ENCODE results near the gene RPL5.

Gene RPL5

GRCh38 chr1:92784639-92785500 is 47.0 kb upstream of the RPL5 start, which contains the start of gene EVI5:
Gene EVI5 (minus strand): TSS chr1:92785108. CDS start chr1:92736546, 48,562 bp downstream.
- Histone ChIP-seq H3K9ac (ENCODE audit: low read length) (peak within 1 kb of the TSS; percentile 77), H3K9me3 (replicated peaks; ENCODE audit: insufficient read depth, low read length) (no peaks in the 10 kb centered on the region), H3F3A (ENCODE audit: insufficient read depth, low read length) (no peaks in the 10 kb centered on the region; the same call in 1 of the 2 replicates), H3K4me2 (ENCODE audit: low read depth, low read length) (peak within 1 kb of the TSS; percentile 70), H3K4me3 (ENCODE audit: low read length) (peak within 1 kb of the TSS; percentile 80), H4K20me1 (ENCODE audit: insufficient read depth, low read length) (no peaks in the 10 kb centered on the region), H3K27ac (ENCODE audit: low read length) (peak within 1 kb of the TSS; percentile 75; the same call in 1 of the 2 replicates), H3K79me2 (ENCODE audit: low read length) (peaks cover 17% of the 10 kb centered on the region), H3K9me2 (replicated peaks; ENCODE audit: insufficient read depth, low read length) (no peaks in the 10 kb centered on the region), H3K27me3 (replicated peaks; ENCODE audit: insufficient read depth, low read length) (no peaks in the 10 kb centered on the region), H3K4me1 (ENCODE audit: low read length) (no peaks in the 10 kb centered on the region), H2AFZ (ENCODE audit: low read length) (peak within 1 kb of the TSS; percentile 84), H3K36me3 (replicated peaks; ENCODE audit: insufficient read depth, low read length) (no peaks in the 10 kb centered on the region)
- TF ChIP-seq CTCF (IDR thresholded peaks at IDR 0.05; ENCODE audit: low read length) (no peak), EZH2phosphoT487 (IDR thresholded peaks at IDR 0.05; ENCODE audit: low read length) (no peak), EZH2 (optimal IDR thresholded peaks at IDR 0.05; ENCODE audit: low read depth, low read length) (no peak)
- peak; percentile 88 for DNase-seq

- Histone ChIP-seq H3K9me2 (replicated peaks; ENCODE audit: insufficient read depth, low read length) (no peaks in the 10 kb centered on the region), H3K9me3 (replicated peaks; ENCODE audit: insufficient read depth, low read length) (no peaks in the 10 kb centered on the region), H3K9ac (ENCODE audit: low read length) (no peak overlapping the region), H3K4me2 (ENCODE audit: low read depth, low read length) (no peak overlapping the region; the same call in 1 of the 2 replicates), H3K4me3 (ENCODE audit: low read length) (no peak overlapping the region), H3K36me3 (replicated peaks; ENCODE audit: insufficient read depth, low read length) (no peaks in the 10 kb centered on the region), H3K27ac (ENCODE audit: low read length) (no peak overlapping the region), H3K4me1 (ENCODE audit: low read length) (no peaks in the 10 kb centered on the region), H3F3A (ENCODE audit: insufficient read depth, low read length) (no peaks in the 10 kb centered on the region; the same call in 1 of the 2 replicates), H3K79me2 (ENCODE audit: low read length) (peaks cover 13% of the 10 kb centered on the region), H4K20me1 (ENCODE audit: insufficient read depth, low read length) (no peaks in the 10 kb centered on the region), H3K27me3 (replicated peaks; ENCODE audit: insufficient read depth, low read length) (no peaks in the 10 kb centered on the region), H2AFZ (ENCODE audit: low read length) (no peak overlapping the region)
- no peak for TF ChIP-seq EZH2phosphoT487 (IDR thresholded peaks at IDR 0.05; ENCODE audit: low read length)
- no peak for TF ChIP-seq CTCF (IDR thresholded peaks at IDR 0.05; ENCODE audit: low read length)
- TF ChIP-seq EZH2 (optimal IDR thresholded peaks at IDR 0.05; ENCODE audit: low read depth, low read length): no peak
- no peak for DNase-seq
Observed at GRCh38 chr1:92786111-92786901, 45.5 kb upstream of the RPL5 start.

GRCh38 chr1:92790081-92790480 is 41.8 kb upstream of the RPL5 start:
- DNase-seq: no peak
- H3K4me1 ChIP-seq (ENCODE audit: low read length): no peaks in the 10 kb centered on the region
- H3K9ac ChIP-seq (ENCODE audit: low read length): no peak overlapping the region
- no peak overlapping the region for H3K27ac ChIP-seq (ENCODE audit: low read length)
- H2AFZ ChIP-seq (ENCODE audit: low read length): no peak overlapping the region
- H3K79me2 ChIP-seq (ENCODE audit: low read length): no peaks in the 10 kb centered on the region
- no peak for TF ChIP-seq CTCF (IDR thresholded peaks at IDR 0.05; ENCODE audit: low read length)
- TF ChIP-seq EZH2phosphoT487 (IDR thresholded peaks at IDR 0.05; ENCODE audit: low read length): no peak
- H3K4me2 ChIP-seq (ENCODE audit: low read depth, low read length): no peak overlapping the region
- no peaks in the 10 kb centered on the region for H3K27me3 ChIP-seq (replicated peaks; ENCODE audit: insufficient read depth, low read length)
- H3K4me3 ChIP-seq (ENCODE audit: low read length): no peak overlapping the region
- H3K9me2 ChIP-seq (replicated peaks; ENCODE audit: insufficient read depth, low read length): no peaks in the 10 kb centered on the region
- no peaks in the 10 kb centered on the region for H3K36me3 ChIP-seq (replicated peaks; ENCODE audit: insufficient read depth, low read length)
- no peaks in the 10 kb centered on the region for H3K9me3 ChIP-seq (replicated peaks; ENCODE audit: insufficient read depth, low read length)
- H4K20me1 ChIP-seq (ENCODE audit: insufficient read depth, low read length): no peaks in the 10 kb centered on the region
- H3F3A ChIP-seq (ENCODE audit: insufficient read depth, low read length): no peaks in the 10 kb centered on the region
